OCI-LY1 (cell line): ENCODE results near the gene P2RY2.

Experiments used
- EZH2 ChIP-seq: fragments of 200-600 bp; sonication (generic), shearing (Covaris generic); IDR thresholded peaks from 2 replicates; pipeline ENCODE4 v1.8.0; 2017; ENCODE audit warnings: borderline replicate concordance, mixed run types, mild to moderate bottlenecking, antibody characterized with exemption, low read length, moderate library complexity, mixed read lengths
- TF ChIP-seq, protein P1 (sequence below): fragments of 200-600 bp; sonication (generic), shearing (Covaris generic); IDR thresholded peaks from 2 replicates; pipeline ENCODE4 v1.5.1; 2017; ENCODE audit warnings: mild to moderate bottlenecking, antibody characterized with exemption, low read length, moderate library complexity, mixed read lengths

- TF ChIP-seq, protein P1, sequence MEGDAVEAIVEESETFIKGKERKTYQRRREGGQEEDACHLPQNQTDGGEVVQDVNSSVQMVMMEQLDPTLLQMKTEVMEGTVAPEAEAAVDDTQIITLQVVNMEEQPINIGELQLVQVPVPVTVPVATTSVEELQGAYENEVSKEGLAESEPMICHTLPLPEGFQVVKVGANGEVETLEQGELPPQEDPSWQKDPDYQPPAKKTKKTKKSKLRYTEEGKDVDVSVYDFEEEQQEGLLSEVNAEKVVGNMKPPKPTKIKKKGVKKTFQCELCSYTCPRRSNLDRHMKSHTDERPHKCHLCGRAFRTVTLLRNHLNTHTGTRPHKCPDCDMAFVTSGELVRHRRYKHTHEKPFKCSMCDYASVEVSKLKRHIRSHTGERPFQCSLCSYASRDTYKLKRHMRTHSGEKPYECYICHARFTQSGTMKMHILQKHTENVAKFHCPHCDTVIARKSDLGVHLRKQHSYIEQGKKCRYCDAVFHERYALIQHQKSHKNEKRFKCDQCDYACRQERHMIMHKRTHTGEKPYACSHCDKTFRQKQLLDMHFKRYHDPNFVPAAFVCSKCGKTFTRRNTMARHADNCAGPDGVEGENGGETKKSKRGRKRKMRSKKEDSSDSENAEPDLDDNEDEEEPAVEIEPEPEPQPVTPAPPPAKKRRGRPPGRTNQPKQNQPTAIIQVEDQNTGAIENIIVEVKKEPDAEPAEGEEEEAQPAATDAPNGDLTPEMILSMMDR, result no peak
- TF ChIP-seq EZH2, result no peak
Measured at GRCh38 chr11:73200256-73200655, 17.8 kb upstream of the P2RY2 start.
